K562 (cell line): ENCODE measurements around the gene MYO18A. TPM values are rescaled to one million over a fixed set of nuclear protein-coding genes. Genes with fewer than 3 reads are reported as not detected.

Source experiments
- ATF7 ChIP-seq: fragments of 450-650 bp; IDR thresholded peaks from 2 replicates; pipeline ENCODE4 v1.7.1; 2014; ENCODE audit warnings: mild to moderate bottlenecking, moderate library complexity
- CBX1 ChIP-seq: sonication (generic); IDR thresholded peaks from 2 replicates; pipeline ENCODE4 v1.6.1; 2016; ENCODE audit warnings: antibody characterized with exemption, low read depth, mild to moderate bottlenecking
- CCNT2 ChIP-seq: IDR thresholded peaks from 2 replicates; pipeline ENCODE4 v1.6.1; 2011; ENCODE audit warnings: borderline replicate concordance, low read depth, mild to moderate bottlenecking, moderate library complexity, mixed read lengths, low read length; ENCODE audit not compliant: insufficient read length; ENCODE audit errors: extremely low read depth
- CGGBP1 ChIP-seq: fragments of 250-450 bp; sonication (Bioruptor Pico); IDR thresholded peaks from 2 replicates; pipeline ENCODE4 v1.9.0; 2021; ENCODE audit warnings: mild to moderate bottlenecking
- CTCFL ChIP-seq: IDR thresholded peaks from 2 replicates; pipeline ENCODE4 v1.6.1; 2011; ENCODE audit warnings: borderline replicate concordance, low read depth, mild to moderate bottlenecking, moderate library complexity, low read length; ENCODE audit not compliant: insufficient read depth, poor library complexity, severe bottlenecking
- DPF2 ChIP-seq: fragments of 450-650 bp; IDR thresholded peaks from 2 replicates; pipeline ENCODE4 v1.6.1; 2016
- ELF4 ChIP-seq: fragments of 450-650 bp; formaldehyde crosslinking; IDR thresholded peaks from 2 replicates; pipeline ENCODE4 v1.4.0; 2022; ENCODE audit warnings: missing genetic modification characterization
- EP400 ChIP-seq: fragments of 450-650 bp; IDR thresholded peaks from 2 replicates; pipeline ENCODE4 v1.6.1; 2017; ENCODE audit warnings: antibody characterized with exemption, mild to moderate bottlenecking, moderate library complexity
- FOXA3 ChIP-seq, 2 experiments: fragments of 450-650 bp in 1 of 2; sonication (generic) in 1 of 2; formaldehyde crosslinking; IDR thresholded peaks in 1 of 2; conservative IDR thresholded peaks in 1 of 2; 2 replicates each; pipeline versions ENCODE4 v1.4.0 to v1.8.0; 2020 to 2022; ENCODE audit warnings: mild to moderate bottlenecking in 2 of 2, missing genetic modification reagents in 1 of 2
- FOXK1 ChIP-seq: sonication (generic); formaldehyde crosslinking; IDR thresholded peaks from 2 replicates; pipeline ENCODE4 v1.8.0; 2022; ENCODE audit warnings: missing genetic modification reagents, mild to moderate bottlenecking, borderline replicate concordance
- GABPB2 ChIP-seq: fragments of 250-450 bp; sonication (Bioruptor Pico); conservative IDR thresholded peaks from 2 replicates; pipeline ENCODE4 v1.5.1; 2021; ENCODE audit warnings: mild to moderate bottlenecking
- KLF10 ChIP-seq: fragments of 250-450 bp; sonication (Bioruptor Pico); IDR thresholded peaks from 2 replicates; pipeline ENCODE4 v1.6.1; 2021; ENCODE audit warnings: matching md5 sums
- KLF13 ChIP-seq: fragments of 450-650 bp; IDR thresholded peaks from 2 replicates; pipeline ENCODE4 v1.6.1; 2016; ENCODE audit warnings: missing genetic modification characterization, low read depth, mild to moderate bottlenecking, missing compliant biosample characterization, moderate library complexity, borderline replicate concordance
- MNT ChIP-seq, 2 experiments: fragments of 450-650 bp; conservative IDR thresholded peaks; 2 replicates each; pipeline ENCODE4 v1.6.1; 2017; ENCODE audit warnings: mild to moderate bottlenecking in 2 of 2, moderate library complexity in 2 of 2
- NR0B1 ChIP-seq: fragments of 450-650 bp; IDR thresholded peaks from one replicate; pipeline ENCODE4 v1.6.1; 2018; ENCODE audit warnings: mild to moderate bottlenecking, moderate library complexity; ENCODE audit not compliant: partially characterized antibody
- NR1H2 ChIP-seq: sonication (generic); formaldehyde crosslinking; IDR thresholded peaks from 2 replicates; pipeline ENCODE4 v1.4.0; 2020; ENCODE audit warnings: mild to moderate bottlenecking, missing genetic modification reagents
- PPARD ChIP-seq: fragments of 250-450 bp; sonication (Bioruptor Pico); IDR thresholded peaks from 2 replicates; pipeline ENCODE4 v1.8.0; 2022; ENCODE audit warnings: inconsistent platforms, mild to moderate bottlenecking, moderate library complexity
- PRMT5 ChIP-seq: sonication (generic); formaldehyde crosslinking; IDR thresholded peaks from 2 replicates; pipeline ENCODE4 v1.5.0; 2020; ENCODE audit warnings: missing genetic modification reagents
- PURB ChIP-seq: sonication (generic); formaldehyde crosslinking; IDR thresholded peaks from 2 replicates; pipeline ENCODE4 v1.9.0; 2021; ENCODE audit warnings: low read depth, mild to moderate bottlenecking, missing genetic modification reagents
- SMC3 ChIP-seq: conservative IDR thresholded peaks from 2 replicates; pipeline ENCODE4 v1.6.1; 2011; ENCODE audit warnings: low read depth, low read length, improper control_type of control experiment; ENCODE audit not compliant: insufficient read depth
- TAF7 ChIP-seq: fragments of 450-650 bp; IDR thresholded peaks from 2 replicates; pipeline ENCODE4 v1.6.1; 2016; ENCODE audit warnings: missing genetic modification characterization, missing compliant biosample characterization
- TARDBP ChIP-seq: fragments of 450-650 bp; IDR thresholded peaks from 2 replicates; pipeline ENCODE4 v1.6.1; 2016
- TRIM24 ChIP-seq, 2 experiments: fragments of 450-650 bp; IDR thresholded peaks; 2 replicates each; pipeline ENCODE4 v1.6.1; 2016
- ZKSCAN1 ChIP-seq: fragments of 150-350 bp; IDR thresholded peaks from 2 replicates; pipeline ENCODE4 v1.6.1; 2016; ENCODE audit warnings: low read depth, low read length
- ZNF551 ChIP-seq: fragments of 250-450 bp; sonication (Bioruptor Pico); IDR thresholded peaks from 2 replicates; pipeline ENCODE4 v1.5.0; 2021; ENCODE audit warnings: mild to moderate bottlenecking, moderate library complexity
- polyA plus RNA-seq, 8 experiments: library from polyadenylated mRNA; depleted of rRNA in 4 of 8; stranded (reverse) in 5 of 8; unstranded in 3 of 8; fragments of >200 nt; fragmentation: Nextera tagmentation in 2 of 8; fragmentation: Illumina TruSeq in 1 of 8; extraction: Ambion mirVana in 2 of 8; extraction: Trizol in 1 of 8; gene quantifications; 2 replicates each; pipeline versions ENCODE4 v1.2.1 to v1.2.3, GENCODE V29; 2011 to 2014; ENCODE audit warnings: inconsistent platforms in 1 of 8, missing spikeins in 1 of 8
- total RNA-seq, 7 experiments: library from RNA; depleted of rRNA in 6 of 7; stranded (reverse); fragments of >200 nt in 6 of 7; fragmentation: Illumina TruSeq in 2 of 7; extraction: Trizol in 2 of 7; gene quantifications; 2 replicates each; pipeline versions ENCODE4 v1.2.1 to v1.2.3, GENCODE V29; 2011 to 2021; ENCODE audit warnings: low replicate concordance in 1 of 7

The MYO18A gene
- total and polyA plus RNA-seq, 9 of the 15 experiments (the other 6 are each of a cell fraction or from before 2014, with no cell fraction given) = 2.5 to 65.4 (median 17.1) TPM

- TF ChIP-seq CBX1 (no peak), MNT (conservative IDR thresholded peaks at IDR 0.05) (no peak), EP400 (no peak), ELF4 (no peak), CCNT2 (no peak), ATF7 (no peak), ZNF551 (CRISPR knock-in tag) (no peak), SMC3 (no peak), PRMT5 (CRISPR knock-in tag) (no peak), CGGBP1 (CRISPR knock-in tag) (no peak), ZKSCAN1 (no peak), KLF13 (tag) (no peak), FOXK1 (CRISPR knock-in tag) (no peak), TARDBP (no peak), TRIM24 (IDR thresholded peaks at IDR 0.05) (no peak), PURB (no peak), PPARD (no peak), GABPB2 (CRISPR knock-in tag) (no peak), FOXA3 (CRISPR knock-in tag; conservative IDR thresholded peaks at IDR 0.05 in 1 of 2, IDR thresholded peaks at IDR 0.05 in 1 of 2) (no peak), NR1H2 (CRISPR knock-in tag) (no peak), CTCFL (no peak), DPF2 (peak; percentile 50; the same call in 1 of the 2 replicates), KLF10 (CRISPR knock-in tag) (no peak), NR0B1 (no peak), TAF7 (tag) (no peak)
These were observed 33.7 kb downstream of the MYO18A start (continued) for GRCh38 chr17:29146369-29146972.
